GM18870 (cell line): Measurements from ENCODE around the gene MRGPRX4.

Source experiments
- ATAC-seq: cut with Tn5 transposase; IDR thresholded peaks from one replicate; pipeline ENCODE4 v1.9.1; 2021; ENCODE audit warnings: moderate library complexity; ENCODE audit not compliant: unreplicated experiment

MRGPRX4 gene

DNA sequence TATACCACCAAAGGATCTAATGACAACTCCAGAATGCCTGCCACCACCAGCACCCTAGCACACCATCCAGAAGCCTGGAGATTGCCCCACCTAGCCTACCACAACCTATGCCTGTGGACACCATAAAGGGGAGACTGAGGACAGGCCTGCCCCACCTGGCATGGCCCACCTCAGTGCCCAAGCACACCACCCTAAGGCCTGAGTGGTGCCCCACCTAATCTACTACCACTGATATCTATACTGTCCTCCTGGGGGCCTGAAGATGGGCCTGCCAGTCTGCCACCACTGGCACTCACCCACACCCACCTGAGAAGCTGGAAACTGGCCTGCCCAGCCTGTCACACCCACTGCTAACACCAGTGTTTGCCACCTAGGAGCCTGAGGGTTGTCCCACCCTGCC, 32.1 kb downstream of the MRGPRX4 start:
- ATAC-seq, result no peak

DNA sequence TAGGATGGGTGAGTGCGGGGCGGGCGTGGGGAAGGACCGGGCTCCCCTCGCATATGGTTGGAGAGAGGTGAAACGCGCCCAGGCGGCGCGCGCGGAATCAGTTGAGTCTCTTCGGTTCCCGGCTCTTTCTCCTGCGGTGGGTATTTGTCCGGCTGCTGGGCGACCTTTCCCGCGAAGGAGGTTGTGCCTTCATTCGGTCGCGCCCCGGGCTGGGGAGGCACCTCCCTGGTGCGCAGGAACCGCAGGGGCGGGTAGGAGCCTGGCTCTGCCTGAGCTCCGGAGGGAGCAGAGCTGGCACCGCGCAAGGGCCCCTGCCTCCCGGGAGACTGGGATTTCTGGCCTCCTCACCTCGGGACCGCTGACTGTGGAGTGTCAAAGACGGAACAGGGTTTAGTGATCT, 36.4 kb downstream of the MRGPRX4 start:
- no peak for ATAC-seq

DNA sequence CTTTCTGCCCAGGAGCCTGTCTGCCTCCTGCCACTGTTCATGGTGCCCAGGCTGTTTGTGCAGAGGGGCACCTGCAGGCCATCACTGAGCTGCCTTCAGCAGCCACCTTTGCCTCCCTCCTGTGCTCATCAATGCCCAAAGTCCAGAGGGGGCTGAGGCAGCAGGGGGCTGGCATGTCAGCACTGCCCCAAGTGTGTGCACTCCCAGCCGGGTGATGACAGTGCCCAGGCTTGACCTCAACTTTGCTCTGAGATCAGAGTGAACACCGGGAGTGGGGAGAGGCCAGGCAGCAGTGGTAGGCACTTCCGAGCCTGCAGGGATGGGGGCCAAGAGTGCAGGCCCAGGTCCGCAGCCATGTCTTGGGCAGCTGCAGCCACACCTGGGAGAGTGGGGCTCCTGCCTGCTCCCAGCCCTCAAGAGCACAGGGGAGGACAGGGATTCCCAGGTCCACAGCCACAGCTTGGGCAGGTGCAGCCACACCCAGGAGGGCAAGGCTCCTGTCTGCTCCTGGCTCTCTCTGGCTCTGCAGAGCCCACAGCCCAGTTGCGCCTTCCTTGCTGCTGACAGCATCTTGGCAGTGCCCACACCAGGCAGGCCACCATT, 48.7 kb downstream of the MRGPRX4 start:
- no peak for ATAC-seq

DNA sequence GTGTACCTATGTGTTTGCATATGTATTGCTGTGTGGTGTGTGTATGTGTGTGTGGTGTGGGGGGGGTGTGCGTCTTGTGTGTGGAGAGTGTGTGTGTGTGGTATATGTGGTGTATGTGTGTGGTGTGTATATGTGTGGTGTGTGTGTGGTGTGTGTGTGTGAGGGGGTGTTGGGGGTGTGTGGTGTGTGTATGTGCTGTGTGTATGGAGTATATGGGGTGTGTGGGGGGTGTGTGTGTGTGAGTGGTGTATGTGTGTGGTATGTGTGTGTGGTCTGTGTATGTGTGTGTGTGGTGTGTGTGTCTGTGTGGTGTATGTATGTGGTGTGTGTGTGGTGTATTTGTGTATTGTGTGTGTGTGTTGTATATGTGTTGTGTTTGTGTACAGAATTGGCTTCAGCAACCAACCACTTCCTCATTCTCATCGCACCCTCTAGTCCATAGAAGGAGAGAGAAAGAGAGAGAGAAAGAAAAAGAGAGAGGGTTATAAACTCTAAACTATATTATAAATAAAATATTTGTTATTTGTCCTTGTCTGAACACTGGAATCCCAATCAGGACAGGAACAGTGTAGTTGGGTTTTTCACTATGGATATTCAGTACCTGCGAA, 50.3 kb downstream of the MRGPRX4 start:
- no peak for ATAC-seq
